ENCODE measurements around the gene RPE65. TPM values are rescaled to one million over a fixed set of nuclear protein-coding genes. Genes with fewer than 3 reads are reported as not detected.
A peak's percentile ranks its signal among the peaks of the same experiment; 100 is the strongest.
"Not testable (repeated sequence)": the region's sequence is repeated elsewhere in the genome, so short reads cannot be mapped to it uniquely, and the experiment has no call there.

Gene RPE65
- total and polyA plus RNA-seq, 8 donors: not detected

GRCh38 chr1:68385798-68386524 is 63.8 kb downstream of the RPE65 start:
- H3K4me3 ChIP-seq; ATAC-seq; H3K27me3 ChIP-seq; H3K27ac ChIP-seq; DNase-seq; FAIRE-seq; H3K9me3 ChIP-seq; H3K36me3 ChIP-seq; intact Hi-C loops (cut with DNase I): not testable (repeated sequence)
- 89 to 91% methylated on average over 8 to 9 of the region's 10 CpGs for WGBS, 2 donors
- peaks cover 0 to 20% (median 0%) of the 10 kb centered on the region in 3 donors for H3K4me1 ChIP-seq

GRCh38 chr1:68384872-68385411 is 64.8 kb downstream of the RPE65 start:
- Histone ChIP-seq H3K4me1 (peaks cover 0 to 20% (median 0%) of the 10 kb centered on the region in 3 donors), H3K27ac (peak overlapping the region in 2 of 4 donors; percentile 29 to 60), H3K4me3 (no peak overlapping the region), H3K36me3 (no peaks in the 10 kb centered on the region), H3K9me3 (no peaks in the 10 kb centered on the region), H3K27me3 (no peaks in the 10 kb centered on the region)
- DNase-seq: peak in 3 of 6 donors; percentile 16 to 56 (median 18)
- peak; percentile 44 to 79 (median 74) for ATAC-seq
- TF ChIP-seq CTCF (IDR thresholded peaks at IDR 0.05): no peak
- FAIRE-seq: no peak
- WGBS, 2 donors: 42 to 51% methylated on average over 2 of the region's 2 CpGs
- intact Hi-C loops (cut with DNase I): no loop called here

DNA sequence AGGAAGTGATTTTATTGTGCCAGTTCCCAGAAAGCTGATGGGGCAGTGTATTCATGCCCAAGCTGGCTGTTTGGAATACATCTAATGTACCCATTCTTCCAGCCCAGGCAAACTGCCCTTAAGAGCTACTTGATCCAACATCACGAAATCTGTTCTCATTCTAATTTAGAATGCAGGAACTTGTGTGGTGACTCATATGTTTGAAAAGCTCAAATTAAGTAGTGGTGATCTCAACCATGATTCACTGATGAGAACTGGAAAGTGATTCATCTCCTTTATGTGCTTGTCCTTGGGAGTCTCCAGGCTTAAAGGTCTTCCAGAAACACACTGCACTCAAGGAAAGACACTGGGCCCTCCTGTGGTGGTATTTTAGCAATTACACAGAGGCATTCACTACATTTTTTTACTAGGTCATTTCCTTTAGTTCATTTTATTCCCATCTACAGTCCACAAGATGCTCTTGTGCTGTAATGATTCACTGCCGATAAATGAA is 65.4 kb downstream of the RPE65 start:
- Histone ChIP-seq H3K27me3 (no peaks in the 10 kb centered on the region), H3K27ac (peak overlapping the region in 2 of 4 donors; percentile 29 to 60), H3K9me3 (no peaks in the 10 kb centered on the region), H3K4me3 (no peak overlapping the region), H3K4me1 (peaks cover 0 to 20% (median 0%) of the 10 kb centered on the region in 3 donors), H3K36me3 (no peaks in the 10 kb centered on the region)
- DNase-seq (peak in 1 of 6 donors; percentile 43), ATAC-seq (peak; percentile 86 to 97 (median 92)), FAIRE-seq (peak; percentile 51)
- intact Hi-C loops (cut with DNase I): no loop called here
- WGBS, 2 donors: 47% methylated on average over 2 of the region's 2 CpGs
- no peak for TF ChIP-seq CTCF (IDR thresholded peaks at IDR 0.05)

DNA sequence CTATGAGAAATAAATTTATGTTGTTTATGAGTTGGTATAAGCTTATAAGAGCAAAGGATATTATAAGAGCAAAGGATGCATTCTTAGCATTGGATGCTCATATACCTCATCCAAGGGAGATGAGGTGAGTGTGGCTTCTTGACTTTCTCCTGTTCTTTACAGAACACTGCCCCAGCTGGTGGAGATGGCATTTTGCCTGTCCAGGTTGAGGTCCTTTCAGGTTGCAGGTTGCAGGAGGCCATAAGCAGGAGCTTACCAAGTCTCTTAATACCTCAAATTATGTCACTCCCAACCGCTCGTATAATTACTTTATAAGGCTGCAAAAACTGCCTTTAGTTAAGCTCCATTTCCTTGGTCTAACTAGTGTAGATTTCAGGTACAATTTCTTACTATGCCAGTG is 66.7 kb downstream of the RPE65 start:
- Histone ChIP-seq H3K36me3 (no peaks in the 10 kb centered on the region), H3K27me3 (no peaks in the 10 kb centered on the region), H3K4me3 (no peak overlapping the region), H3K27ac (peak overlapping the region in 1 of 4 donors; percentile 60), H3K4me1 (peaks cover 0 to 20% (median 0%) of the 10 kb centered on the region in 3 donors), H3K9me3 (no peaks in the 10 kb centered on the region)
- FAIRE-seq: no peak
- intact Hi-C loops (cut with DNase I): no loop called here
- 90 to 93% methylated on average over 2 of the region's 2 CpGs for WGBS, 2 donors
- DNase-seq: no peak
- TF ChIP-seq CTCF (IDR thresholded peaks at IDR 0.05): no peak
- ATAC-seq: no peak

DNA sequence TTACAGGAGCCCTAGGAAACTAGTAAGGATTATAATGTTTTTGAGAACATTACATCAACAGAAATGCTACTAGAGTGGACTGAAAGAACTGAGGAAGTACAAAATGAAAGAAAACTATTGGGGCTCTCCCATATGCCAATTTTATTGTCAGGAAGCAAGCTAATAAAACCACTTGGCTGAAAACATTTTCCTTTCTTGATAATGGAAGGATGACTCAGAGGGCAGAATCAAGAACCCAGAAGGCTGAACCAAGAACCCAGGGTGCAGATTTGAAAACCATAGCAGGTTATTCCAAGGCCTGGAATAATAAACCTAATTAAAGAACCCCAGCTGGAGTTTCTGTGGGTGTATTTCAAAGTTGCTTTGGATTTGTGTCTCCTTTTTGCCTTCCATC is 70.7 kb downstream of the RPE65 start:
- no peaks in the 10 kb centered on the region for H3K36me3 ChIP-seq
- ATAC-seq: no peak
- no peaks in the 10 kb centered on the region for H3K9me3 ChIP-seq
- TF ChIP-seq CTCF (IDR thresholded peaks at IDR 0.05): no peak
- H3K27ac ChIP-seq: no peak overlapping the region
- DNase-seq: no peak
- no peaks in the 10 kb centered on the region for H3K27me3 ChIP-seq
- H3K4me3 ChIP-seq: no peak overlapping the region
- no peak for FAIRE-seq
- H3K4me1 ChIP-seq: peaks cover 0 to 4% (median 0%) of the 10 kb centered on the region in 3 donors
- intact Hi-C loops (cut with DNase I): no loop called here

Other genes starting within 250 kb of the RPE65 start
- 100 to 1,000 TPM in 1 of 6 donors, 10 to 100 TPM in 5; 58.3 to 121 (median 77.8) TPM for gene WLS, start 217.4 kb downstream of the RPE65 start, total RNA-seq
- gene WLS, start 217.4 kb downstream of the RPE65 start, polyA plus RNA-seq: 10 to 100 TPM; 32.5 to 42.5 TPM
- under 1 TPM in 5 of 6 donors, not detected in 1; 0.03 to 0.31 (median 0.16) TPM for gene DEPDC1, start 47.1 kb upstream of the RPE65 start, total RNA-seq
- gene DEPDC1, start 47.1 kb upstream of the RPE65 start, polyA plus RNA-seq: under 1 TPM in 1 of 2 donors, not detected in 1; 0.02 TPM

Measured in pancreas (tissue), 10 donors.